C1 segment of cervical spinal cord (tissue), 14 donors: ENCODE data around the gene TMEM198.

Experiments used
- DNase-seq, 14 donors: peaks; one replicate each; lab custom pipeline; 2025; lab: John Stamatoyannopoulos, UW

TMEM198 gene

DNA sequence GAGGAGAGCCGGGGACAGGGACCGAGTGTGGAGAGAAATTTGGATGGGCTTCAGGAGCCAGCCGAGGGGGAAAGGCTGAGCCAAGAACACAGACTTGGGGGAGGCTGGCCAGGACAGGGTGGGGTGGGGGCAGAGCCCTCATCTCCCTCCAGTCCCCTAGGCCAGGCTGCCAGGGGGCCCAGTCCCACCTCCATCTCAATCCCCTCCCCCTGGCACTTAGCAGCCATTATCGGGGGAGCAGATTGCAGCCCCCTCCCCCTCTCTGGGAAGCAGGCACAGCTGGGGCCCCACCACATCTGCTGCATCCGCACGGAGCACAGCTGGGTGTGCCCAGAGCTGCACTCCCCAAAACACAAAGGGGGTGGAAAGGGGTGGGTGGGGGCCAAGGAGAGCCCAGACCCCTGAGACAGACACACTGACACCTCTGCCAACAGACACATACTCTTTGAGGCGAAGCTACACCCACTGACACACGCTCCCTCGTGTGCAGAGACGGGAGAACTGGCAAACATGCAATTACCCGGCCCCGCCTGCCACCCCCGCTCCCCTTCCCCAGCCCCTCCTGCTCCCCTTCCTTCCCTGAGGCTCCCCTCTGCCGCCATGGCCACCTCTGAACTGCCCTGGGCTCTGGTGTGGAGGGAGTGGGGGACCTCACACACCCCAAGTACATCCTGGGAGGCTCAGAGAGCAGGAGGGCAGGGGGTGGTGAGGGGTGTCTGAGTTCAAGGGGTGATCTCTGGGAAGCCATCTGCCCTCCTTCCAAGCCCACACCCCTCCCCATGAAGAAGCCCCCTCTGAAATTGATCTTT lies 34.7 kb upstream of the TMEM198 start:
- peak in 2 of 14 donors; percentile 20 to 60 for DNase-seq

DNA sequence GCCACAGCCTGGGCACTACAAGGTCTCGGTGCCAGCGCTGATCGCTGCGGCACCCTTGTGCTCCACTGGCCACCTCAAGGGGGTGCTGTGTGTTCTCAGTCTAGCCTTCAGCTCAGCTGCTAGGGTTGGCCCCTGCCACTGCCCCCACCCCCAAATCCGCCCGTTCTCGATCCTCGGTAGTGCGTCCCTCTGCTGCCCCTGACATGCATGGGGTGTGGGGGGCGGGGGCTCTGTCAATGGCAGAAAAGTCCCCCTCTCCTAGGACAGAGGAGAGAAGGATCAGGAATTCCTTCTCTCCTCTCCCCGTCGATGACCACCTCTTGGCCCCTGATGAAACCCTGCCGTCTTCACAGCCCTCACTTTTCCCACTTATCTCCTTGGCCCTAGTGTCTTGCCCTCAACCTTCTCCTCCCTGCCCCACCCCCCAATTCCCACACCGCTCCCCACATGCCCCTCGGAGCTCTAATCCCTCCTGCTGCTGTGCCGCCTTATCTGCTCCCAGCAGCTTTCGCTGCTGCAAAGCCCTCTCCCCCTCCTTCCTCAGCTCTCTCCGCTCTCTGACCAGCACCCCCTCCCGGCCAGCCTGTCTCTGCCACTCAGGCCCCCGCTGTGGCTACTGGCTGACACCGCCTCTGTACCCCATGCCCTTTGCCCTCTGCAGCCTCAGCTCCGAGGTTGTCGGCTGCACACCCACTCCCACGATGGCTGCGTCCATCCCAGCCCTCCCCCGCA lies 33.9 kb upstream of the TMEM198 start:
- peak in 10 of 14 donors; percentile 19 to 60 (median 38) for DNase-seq

DNA sequence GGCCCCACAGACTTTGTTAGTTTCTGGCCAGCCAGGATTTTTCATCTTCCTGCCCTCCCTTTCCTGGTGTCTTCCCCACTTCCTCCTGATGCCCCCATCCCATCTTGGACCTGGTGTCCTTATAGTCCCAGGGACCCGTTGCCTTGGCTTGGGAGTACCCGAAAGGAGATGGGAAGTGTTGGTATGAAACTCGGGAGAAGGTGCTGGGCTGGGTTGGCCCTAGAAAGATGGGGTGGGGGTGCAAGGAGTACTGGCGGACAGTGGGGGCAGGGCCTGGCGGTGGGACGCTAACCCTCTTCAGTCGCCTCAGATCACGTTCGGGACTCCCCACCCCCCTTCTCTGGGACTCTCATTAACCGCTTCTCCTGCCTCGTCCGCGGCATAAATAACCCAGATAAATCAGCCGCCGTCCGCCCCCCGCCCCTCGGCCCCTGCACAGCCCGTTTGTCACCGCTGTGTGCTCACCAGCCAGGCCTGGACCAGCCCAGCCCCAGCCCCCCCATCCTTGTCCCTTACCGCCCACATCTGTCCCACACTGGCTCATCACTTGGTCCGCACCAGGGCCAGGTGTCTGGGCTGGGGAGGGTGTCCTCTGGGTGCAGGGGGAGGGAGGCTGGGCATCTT lies 33.2 kb upstream of the TMEM198 start:
- no peak for DNase-seq

DNA sequence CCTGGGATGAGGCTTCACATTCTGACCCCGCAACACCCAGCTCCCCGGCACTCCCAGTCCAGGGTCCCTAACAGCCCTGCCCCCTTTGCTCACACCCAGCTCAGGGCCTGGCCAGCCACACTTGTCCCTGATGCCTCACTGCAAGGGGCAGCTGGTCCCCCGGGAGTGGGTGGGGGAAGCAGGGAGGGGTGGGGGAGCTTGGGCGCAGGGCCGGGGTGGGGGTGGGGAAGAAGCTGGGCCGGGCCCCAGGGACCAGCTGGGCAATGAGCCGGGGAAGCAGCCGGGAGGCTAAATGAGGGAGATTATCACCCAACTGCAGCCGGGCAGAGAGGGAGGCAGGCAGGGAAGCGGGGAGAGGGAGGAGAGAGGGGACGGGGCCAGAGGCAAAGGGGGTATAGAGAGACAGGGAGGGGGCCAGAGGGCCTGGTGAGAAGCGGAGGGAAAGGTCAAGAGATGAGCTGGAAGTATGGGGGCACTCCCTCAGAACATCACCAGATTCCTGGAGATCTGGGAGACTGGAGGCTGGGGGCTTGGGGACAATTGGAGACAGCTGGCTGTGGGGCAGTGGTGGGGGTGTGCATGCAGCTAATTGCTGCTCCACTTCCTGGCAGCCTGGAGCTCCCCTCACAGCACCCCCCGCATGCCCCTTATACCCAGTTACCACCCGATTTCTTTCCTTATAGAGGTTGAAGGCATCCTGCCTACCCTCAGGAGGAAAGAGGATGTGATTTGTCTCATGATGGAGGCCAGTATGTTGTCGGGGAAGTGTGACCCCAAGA lies 32.1 kb upstream of the TMEM198 start:
- DNase-seq: peak in 2 of 14 donors; percentile 10 to 20

DNA sequence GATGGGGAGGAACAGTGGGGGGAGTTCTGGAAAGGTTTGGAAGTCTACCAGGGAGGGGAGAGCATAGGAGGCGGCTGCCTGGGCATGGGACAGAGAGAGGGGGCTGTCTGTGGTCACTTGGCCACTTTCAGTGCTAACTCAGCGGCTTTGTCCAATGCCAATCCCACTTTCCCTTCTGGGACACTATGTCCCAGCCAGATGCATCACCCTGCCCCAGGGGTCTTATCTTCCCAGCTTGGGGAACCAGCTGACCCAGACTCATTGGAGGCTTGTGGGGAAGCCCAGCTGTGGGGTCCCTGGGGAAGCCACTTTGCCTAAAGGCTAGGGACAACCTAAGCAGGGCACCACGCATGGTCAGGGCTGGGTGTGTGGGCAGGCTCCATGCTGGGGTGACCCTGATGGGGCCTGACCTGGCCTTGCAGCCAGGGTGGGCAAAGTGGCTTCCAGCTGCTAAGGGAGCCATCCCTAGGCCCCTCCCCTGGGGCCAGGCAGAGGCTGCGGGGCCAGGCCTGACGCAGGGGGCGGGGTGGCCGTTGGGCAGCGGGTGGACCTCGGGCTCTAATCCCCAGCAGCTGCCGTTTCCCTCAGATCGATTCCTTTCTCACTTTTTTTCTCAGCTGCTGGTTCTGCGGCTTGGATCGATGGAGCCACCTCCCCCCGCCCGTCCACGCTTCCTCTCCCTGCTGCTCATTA lies 31.2 kb upstream of the TMEM198 start:
- no peak for DNase-seq

DNA sequence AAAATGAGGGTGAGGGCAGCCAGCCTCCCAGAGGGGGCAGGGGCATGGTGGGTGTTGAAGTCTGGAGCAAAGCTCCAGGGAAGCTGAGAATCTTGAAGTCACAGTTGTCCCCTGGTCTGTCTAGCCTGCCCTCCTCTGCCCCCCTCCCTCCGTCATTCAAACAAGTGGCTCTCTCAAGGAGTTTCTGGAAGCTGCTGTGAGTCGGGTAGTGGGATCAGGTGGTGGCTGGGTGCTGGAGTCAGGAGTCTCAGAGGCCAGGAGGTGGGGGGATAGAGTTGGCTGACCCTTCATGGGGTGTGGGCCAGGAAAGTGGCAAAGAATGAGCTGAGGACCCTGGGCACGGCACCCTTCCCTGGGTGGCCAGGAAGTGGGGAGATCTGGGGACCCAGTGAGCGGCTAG lies 30.0 kb upstream of the TMEM198 start:
- DNase-seq: no peak

DNA sequence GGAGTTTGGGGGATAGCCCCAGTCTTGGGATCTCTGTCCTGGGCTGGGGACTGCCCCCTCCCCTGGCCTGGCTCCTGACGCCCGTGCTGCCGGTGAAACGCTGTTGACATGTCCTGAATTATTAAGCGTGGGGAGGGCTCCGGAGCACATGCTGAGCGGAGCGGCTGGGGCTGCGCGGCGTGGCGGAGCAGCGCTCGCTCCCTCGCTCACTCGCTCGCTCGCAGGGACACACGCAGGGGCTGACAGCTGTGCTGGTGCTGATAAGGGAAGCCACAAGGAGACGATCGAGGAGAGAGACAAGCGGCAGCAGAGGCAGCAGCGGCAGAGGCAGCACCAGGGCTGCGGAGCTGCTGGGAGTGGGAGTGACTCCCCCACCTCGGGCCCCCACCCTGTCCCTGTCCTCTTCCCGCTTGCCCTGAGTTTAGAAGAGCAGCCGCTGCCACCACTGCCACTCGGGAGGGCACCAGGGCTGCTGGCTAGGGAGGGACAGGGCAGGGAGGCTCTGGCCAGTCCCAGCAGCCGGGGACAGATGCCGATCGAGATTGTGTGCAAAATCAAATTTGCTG lies 29.5 kb upstream of the TMEM198 start, which contains the start of gene ASIC4:
TSS of gene ASIC4 (plus strand) at position 287 of the 566 bp plus-strand sequence. CDS start at position 530, 243 bp downstream.
- DNase-seq: no peak

DNA sequence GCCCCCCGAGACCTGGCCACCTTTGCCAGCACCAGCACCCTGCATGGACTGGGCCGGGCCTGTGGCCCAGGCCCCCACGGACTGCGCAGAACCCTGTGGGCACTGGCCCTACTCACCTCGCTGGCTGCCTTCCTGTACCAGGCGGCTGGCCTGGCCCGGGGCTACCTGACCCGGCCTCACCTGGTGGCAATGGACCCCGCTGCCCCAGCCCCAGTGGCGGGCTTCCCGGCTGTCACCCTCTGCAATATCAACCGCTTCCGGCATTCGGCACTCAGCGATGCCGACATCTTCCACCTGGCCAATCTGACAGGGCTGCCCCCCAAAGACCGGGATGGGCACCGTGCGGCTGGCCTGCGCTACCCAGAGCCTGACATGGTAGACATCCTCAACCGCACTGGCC lies 29.0 kb upstream of the TMEM198 start:
- DNase-seq: no peak

DNA sequence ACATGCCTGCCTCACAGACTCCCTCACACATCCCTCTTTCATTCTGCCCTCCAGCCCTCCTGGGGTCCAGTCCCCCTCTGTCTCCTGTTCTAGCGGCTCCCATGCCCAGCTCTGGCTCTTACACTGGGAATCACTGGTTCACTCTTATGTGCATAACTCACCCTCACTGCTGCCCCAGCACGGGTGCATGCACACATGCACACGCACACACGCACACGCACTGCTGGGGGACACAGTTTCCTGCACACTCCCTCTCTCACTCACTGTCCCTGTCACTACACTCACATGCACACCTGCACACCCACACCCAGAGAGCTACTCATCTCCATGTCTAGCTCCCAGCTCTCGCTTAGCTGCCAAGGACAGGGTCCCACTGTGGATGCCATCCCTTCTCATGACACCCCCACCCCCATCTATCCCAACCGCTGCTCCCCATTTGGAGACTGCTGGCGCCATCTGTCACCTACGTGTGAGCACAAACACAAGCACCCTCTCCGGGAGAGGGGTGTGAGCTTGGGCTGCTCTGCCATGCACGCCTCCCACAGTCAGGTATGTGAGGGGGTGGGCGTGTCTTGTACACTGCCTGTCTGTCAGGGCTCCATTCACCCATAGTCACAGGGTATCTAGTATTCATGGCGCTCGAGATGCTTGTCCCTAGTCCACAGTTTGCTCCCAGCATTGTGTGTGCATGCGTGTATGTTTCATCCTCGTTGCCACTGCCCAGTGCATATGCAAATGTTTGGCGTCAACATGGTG lies 27.8 kb upstream of the TMEM198 start:
- DNase-seq: no peak

DNA sequence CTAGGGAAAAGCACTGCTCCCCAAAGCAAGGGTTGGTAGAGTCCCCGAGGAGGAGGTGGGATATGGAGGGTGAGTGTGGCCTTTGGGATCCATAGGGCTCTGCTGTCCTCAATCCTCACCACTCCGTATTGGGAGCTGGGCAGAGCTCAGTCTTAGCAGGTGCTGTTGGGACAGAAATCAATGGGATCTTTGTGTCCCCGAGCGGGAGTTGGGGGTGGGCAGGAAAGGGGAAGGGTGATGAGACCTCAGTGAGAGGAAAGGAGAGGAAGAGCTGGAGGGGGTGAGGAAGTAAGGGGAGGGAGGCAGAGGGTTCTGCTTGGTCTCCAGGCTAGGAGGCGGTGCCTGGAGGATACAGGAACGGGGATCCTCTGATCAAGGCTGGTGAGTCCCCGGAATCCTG lies 26.9 kb upstream of the TMEM198 start:
- DNase-seq: no peak

DNA sequence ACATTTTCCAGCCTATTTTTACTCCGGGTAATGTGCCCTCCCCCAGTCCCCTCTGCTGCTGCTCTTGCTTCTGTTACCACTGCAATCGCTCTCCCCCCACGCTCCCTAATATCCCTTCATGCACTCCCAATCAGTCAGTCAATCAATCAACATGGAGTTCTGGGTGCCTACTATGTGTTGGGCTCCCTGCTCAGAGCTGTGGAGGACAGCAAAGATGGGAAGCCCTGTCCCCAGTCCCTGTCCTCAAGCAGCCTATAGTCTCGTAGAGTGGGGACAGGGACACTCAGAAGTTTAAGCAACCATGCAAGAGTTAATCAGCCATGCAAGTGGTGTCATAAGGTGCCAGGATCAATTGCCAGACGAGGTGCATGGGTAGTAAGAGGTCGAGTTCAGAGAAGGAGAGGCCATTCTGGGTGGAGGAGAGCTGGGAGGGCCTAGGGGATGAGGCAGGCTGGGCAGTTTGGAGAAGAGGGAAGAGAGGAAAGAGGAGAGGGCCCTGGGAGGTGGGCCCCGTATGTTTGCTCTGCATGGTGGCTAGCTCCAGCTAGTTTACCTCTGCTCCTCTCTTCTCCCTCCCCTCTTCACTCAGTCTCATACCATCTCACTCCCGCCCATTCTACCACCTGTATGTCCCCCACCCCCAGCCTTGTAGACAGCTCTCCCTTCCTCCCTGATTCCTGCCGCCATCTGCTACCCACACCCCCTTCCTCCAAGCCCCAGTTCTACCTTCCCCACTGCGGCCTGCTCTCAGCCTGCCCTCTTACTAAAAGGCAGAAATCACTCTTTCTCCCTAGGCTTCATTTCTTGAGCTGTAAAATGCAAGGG lies 25.7 kb upstream of the TMEM198 start:
- DNase-seq: no peak

DNA sequence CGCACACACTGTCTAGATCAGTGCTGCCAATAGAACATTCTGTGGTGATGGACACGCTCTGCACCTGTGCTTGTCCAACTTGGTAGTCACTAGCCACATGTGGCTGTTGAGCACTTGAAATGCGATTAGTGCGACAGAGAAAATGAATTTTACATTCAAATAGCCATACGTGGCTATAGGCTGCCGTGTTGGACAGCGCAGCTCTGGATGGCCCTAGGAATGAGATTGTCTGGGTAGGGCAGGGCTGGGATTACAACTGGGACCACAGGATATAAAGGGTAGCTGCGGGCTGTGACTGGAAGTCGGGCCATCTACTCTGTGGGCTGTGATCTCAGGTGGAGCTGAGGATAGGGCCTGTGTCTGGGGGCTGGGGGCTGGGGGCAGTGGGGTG lies 24.3 kb upstream of the TMEM198 start:
- no peak for DNase-seq

DNA sequence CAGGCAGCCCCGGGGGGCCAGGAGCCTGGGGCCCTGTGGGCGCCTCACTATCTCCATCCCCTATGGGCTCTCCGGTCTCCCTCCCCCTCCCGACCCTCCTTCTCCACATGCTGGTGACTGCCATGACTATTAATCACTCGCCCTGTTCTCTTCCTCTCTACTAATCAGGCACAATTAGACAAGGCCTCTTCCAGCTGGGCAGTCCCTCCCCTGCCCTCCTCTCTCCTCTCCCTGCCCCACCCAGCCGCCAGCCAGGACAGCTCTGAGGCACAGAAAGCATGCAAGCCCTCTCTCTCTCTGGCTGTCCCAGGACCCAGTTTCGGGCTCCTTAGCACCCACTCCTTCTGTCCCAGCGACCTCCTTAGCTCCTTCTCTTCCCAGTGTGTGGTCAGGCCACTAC lies 23.7 kb upstream of the TMEM198 start:
- DNase-seq: no peak

DNA sequence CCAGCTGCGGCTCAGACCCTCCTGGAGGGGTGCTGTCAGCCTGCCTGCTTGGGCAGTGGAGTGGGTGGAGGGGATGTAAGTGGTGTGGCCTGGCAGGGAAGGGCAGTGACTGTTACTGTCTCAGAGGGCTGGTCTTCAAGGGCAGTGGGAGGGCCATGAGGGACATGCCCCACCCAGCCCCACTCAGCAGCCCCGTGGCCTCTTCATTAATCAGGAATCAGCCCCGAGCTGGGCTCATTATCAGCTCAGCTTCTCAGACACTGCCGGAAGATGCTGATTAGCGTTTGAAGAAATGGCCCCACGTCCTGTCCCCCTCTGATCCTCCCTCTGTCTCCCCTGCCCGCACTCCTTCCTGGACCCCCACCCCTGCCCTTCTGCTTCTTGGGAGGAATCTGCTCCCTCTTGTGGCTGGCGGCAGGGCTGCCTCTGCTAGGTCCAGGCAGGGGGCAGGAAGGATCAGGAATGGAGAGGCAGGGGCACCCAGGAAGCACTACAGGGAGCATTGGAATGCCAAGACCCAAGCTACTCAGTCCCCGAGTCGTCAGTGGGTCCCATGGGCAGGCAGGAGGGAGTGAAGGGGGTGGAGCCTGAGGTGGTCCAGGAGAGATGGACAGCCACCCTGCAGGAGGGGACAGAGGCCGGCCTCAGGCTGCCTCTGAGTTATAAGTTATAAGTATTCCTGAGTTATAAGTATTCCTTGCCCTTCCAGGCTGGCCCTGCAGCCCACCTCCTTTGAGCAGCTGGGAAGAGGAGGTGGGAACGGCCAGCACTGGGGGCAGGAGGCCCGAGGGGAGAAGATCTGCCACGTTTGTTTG lies 22.6 kb upstream of the TMEM198 start:
- DNase-seq: peak in 3 of 14 donors; percentile 10 to 26 (median 14)

DNA sequence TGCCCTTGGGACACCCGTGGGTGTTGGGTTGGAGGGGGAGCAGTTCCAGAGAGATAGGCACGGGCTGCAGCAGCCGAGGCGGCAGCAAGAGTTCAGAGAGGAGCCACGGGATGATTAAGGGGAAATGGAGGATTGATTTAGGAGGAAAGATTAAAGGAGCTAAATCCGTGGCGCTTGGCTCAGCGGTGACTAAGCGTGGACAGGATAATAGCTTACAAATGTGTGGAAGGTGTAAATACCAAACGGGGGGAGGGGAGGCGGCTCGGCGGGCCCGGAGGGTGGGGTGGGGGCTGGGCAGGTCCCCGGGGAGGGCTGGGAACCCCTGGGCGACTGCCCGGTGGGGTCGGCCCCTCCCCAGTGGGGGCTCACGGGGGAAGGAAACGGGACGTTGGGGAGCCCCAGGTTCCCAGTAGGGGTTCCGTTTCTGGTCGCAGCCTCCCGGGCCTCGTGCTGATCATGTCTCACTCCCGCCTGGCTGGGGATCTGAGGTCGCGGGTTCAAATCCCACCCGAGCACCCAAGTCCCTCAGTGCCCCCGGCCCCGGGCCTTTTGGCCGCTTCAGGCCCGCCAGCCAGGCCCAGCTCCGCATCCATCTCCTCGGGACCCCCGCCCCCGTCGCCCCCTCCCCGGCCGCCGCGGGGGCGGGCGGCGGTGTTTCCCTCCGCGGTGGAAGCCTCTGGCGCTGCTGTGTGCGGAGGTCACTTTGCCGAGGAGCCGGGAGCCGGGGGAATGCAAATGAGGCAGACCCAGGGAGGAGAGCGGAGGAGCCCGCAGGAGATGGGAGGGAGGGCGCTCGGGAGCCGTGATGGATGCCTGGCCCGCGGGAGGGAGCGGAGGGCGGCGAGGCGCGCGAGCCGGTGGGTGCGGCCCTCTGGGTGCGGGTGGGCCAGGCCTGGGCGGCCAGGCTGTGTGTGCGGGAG lies 21.5 kb upstream of the TMEM198 start:
- DNase-seq: peak in 2 of 14 donors; percentile 14 to 23

DNA sequence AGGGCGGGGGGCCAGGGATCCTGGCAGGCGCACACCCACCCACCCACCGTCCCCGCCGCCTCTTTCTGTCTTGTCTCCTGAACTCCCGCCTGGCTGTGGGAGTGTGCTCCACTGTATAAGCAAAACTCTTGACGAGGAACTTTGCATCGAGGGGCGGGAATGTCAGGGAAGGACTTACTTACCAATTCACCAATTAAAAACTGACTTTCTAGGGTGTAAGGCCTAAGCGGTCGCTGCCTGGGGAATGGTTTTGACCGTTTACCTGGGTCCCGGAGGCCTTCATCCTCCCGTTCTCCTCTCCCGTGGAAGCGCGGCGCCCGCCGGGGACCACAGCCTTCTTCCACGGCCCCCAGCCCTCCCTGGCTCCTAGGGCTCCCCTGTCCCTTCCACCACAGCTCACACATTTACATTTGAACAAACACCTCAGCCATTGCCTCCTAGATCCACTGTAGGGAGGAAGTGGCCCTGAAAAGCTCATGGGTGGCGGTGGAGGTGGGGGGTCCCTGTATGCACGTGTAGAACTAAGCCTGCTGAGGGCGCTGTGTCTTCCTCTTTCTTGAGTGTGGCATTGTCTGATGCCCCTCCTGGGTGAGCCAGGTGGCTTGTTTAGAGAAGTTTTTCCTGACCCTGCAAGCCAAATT lies 20.7 kb upstream of the TMEM198 start:
- no peak for DNase-seq

DNA sequence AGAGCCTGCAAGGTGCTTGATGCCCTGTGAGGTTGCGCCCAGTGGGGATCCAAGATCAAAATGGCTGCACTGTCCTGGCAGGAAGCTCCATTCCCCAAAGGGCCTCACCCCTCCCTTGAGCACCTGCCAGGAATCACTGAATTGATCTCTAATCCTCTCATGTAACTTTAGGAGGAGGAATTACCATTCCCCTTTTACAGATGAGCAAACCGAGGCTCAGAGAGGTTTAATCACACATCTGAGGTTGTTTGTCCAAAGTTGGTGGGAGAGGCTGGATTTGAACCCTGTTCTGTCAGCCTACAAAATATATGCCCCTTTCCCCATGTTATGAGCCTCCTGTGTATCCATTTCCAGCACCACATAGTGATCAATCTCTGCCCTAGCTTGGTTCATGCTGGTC lies 19.0 kb upstream of the TMEM198 start:
- DNase-seq: no peak
